GM23338 (cell line): ENCODE results near the gene QRICH1. TPM values are rescaled to one million over a fixed set of nuclear protein-coding genes. Genes with fewer than 3 reads are reported as not detected.

Experiments
- ATAC-seq: fragments of 200-7000 bp; cut with Tn5 transposase; 3 replicates; pipeline ENCODE4 v1.9.1; 2020
- DNase-seq: peaks from one replicate; pipeline ENCODE4 v3.0.0-alpha.2; 2015; ENCODE audit warnings: low spot score
- H2AFZ ChIP-seq: fragments of 200-600 bp; sonication (generic); 2 replicates; pipeline ENCODE4 v1.8.0; 2016; ENCODE audit warnings: antibody characterized with exemption, mild to moderate bottlenecking, moderate library complexity
- H3F3A ChIP-seq: fragments of 200-600 bp; sonication (generic); replicated peaks from 2 replicates; pipeline ENCODE4 v1.8.0; 2017; ENCODE audit warnings: antibody characterized with exemption, mixed run types, low read depth
- H3K27ac ChIP-seq: fragments of 200-600 bp; sonication (generic); 2 replicates; pipeline ENCODE4 v1.6.1; 2016; ENCODE audit warnings: low read depth
- H3K27me3 ChIP-seq: fragments of 200-600 bp; sonication (generic); 2 replicates; pipeline ENCODE4 v1.8.0; 2016; ENCODE audit warnings: mild to moderate bottlenecking, mixed run types, moderate library complexity; ENCODE audit not compliant: insufficient read depth
- H3K36me3 ChIP-seq: fragments of 200-600 bp; sonication (generic); 2 replicates; pipeline ENCODE4 v1.8.0; 2016; ENCODE audit warnings: mild to moderate bottlenecking; ENCODE audit not compliant: insufficient read depth
- H3K4me1 ChIP-seq: fragments of 200-600 bp; sonication (generic); 2 replicates; pipeline ENCODE4 v1.8.0; 2016; ENCODE audit warnings: mild to moderate bottlenecking, moderate library complexity; ENCODE audit not compliant: insufficient read depth
- H3K4me2 ChIP-seq: fragments of 200-600 bp; sonication (generic); 2 replicates; pipeline ENCODE4 v1.7.1; 2017; ENCODE audit warnings: mixed run types
- H3K4me3 ChIP-seq: fragments of 200-600 bp; sonication (generic); 2 replicates; pipeline ENCODE4 v1.6.1; 2016; ENCODE audit warnings: mixed run types
- H3K79me2 ChIP-seq: fragments of 200-600 bp; sonication (generic); replicated peaks from 2 replicates; pipeline ENCODE4 v1.8.0; 2017; ENCODE audit warnings: mild to moderate bottlenecking; ENCODE audit not compliant: insufficient read depth
- H3K9me2 ChIP-seq: fragments of 200-600 bp; sonication (generic); 2 replicates; pipeline ENCODE4 v1.8.0; 2017; ENCODE audit not compliant: insufficient read depth
- H4K20me1 ChIP-seq: fragments of 200-600 bp; sonication (generic); replicated peaks from 2 replicates; pipeline ENCODE4 v1.8.0; 2017; ENCODE audit warnings: mild to moderate bottlenecking; ENCODE audit not compliant: insufficient read depth
- H3K27ac Mint-ChIP-seq: 2 replicates; pipeline ENCODE4 v1.8.0; 2020; ENCODE audit warnings: inconsistent platforms, mild to moderate bottlenecking, moderate library complexity, mixed read lengths
- H3K27me3 Mint-ChIP-seq: 3 replicates; pipeline ENCODE4 v1.8.0; 2022; ENCODE audit warnings: low read depth, mild to moderate bottlenecking, moderate library complexity, mixed read lengths, inconsistent platforms; ENCODE audit not compliant: insufficient read depth, poor library complexity
- H3K36me3 Mint-ChIP-seq: 3 replicates; pipeline ENCODE4 v1.8.0; 2021; ENCODE audit warnings: low read depth, mild to moderate bottlenecking, inconsistent platforms, moderate library complexity, mixed read lengths
- H3K4me1 Mint-ChIP-seq: 3 replicates; pipeline ENCODE4 v1.8.0; 2020; ENCODE audit warnings: mild to moderate bottlenecking, inconsistent platforms, mixed read lengths
- H3K4me3 Mint-ChIP-seq: 3 replicates; pipeline ENCODE4 v1.8.0; 2021; ENCODE audit warnings: moderate library complexity, mild to moderate bottlenecking, inconsistent platforms, mixed read lengths
- H3K9me3 Mint-ChIP-seq: 3 replicates; pipeline ENCODE4 v1.8.0; 2020; ENCODE audit warnings: moderate library complexity, mild to moderate bottlenecking, inconsistent platforms, mixed read lengths
- CREB1 ChIP-seq: fragments of 250-450 bp; sonication (Bioruptor Pico); IDR thresholded peaks from 2 replicates; pipeline ENCODE4 v1.5.0; 2020; ENCODE audit warnings: low read depth, mild to moderate bottlenecking, moderate library complexity
- EZH2 ChIP-seq: fragments of 200-600 bp; sonication (generic); IDR thresholded peaks from one replicate; pipeline ENCODE4 v1.8.0; 2017; ENCODE audit warnings: antibody characterized with exemption, mild to moderate bottlenecking, low read depth; ENCODE audit not compliant: unreplicated experiment
- EZH2phosphoT487 ChIP-seq: fragments of 200-600 bp; sonication (generic); IDR thresholded peaks from one replicate; pipeline ENCODE4 v1.8.1; 2018; ENCODE audit warnings: antibody characterized with exemption; ENCODE audit not compliant: unreplicated experiment
- JUNB ChIP-seq: IDR thresholded peaks from one replicate; pipeline ENCODE4 v1.6.1; 2016; ENCODE audit warnings: antibody characterized with exemption; ENCODE audit not compliant: unreplicated experiment
- ZNF331 ChIP-seq: fragments of 250-450 bp; sonication (Bioruptor Pico); IDR thresholded peaks from 2 replicates; pipeline ENCODE4 v1.5.0; 2020; ENCODE audit warnings: low read depth, mild to moderate bottlenecking, moderate library complexity
- polyA plus RNA-seq: library from polyadenylated mRNA; unstranded; fragments of >200 nt; fragmentation: Nextera tagmentation; extraction: Ambion mirVana; gene quantifications from 2 replicates; pipeline ENCODE4 v1.2.1, GENCODE V29; 2016
- total RNA-seq: library from RNA; depleted of rRNA; stranded (reverse); fragments of >200 nt; shearing (Covaris generic); gene quantifications from 2 replicates; pipeline ENCODE4 v1.2.3, GENCODE V29; 2014
- TF ChIP-seq, protein P1 (sequence below): IDR thresholded peaks from 2 replicates; pipeline ENCODE4 v1.6.1; 2016; ENCODE audit warnings: antibody characterized with exemption
- TF ChIP-seq, protein P2 (sequence below), 2 experiments: fragments of 200-600 bp in 1 of 2; sonication (generic) in 1 of 2; conservative IDR thresholded peaks; 2 replicates each; pipeline versions ENCODE4 v1.5.1 to v1.6.1; 2016 to 2017; ENCODE audit warnings: antibody characterized with exemption in 2 of 2, low read depth in 2 of 2, mild to moderate bottlenecking in 2 of 2, moderate library complexity in 1 of 2

QRICH1 gene
- total and polyA plus RNA-seq, 2 experiments from 2014 or later: 66.9 to 149 TPM

DNA sequence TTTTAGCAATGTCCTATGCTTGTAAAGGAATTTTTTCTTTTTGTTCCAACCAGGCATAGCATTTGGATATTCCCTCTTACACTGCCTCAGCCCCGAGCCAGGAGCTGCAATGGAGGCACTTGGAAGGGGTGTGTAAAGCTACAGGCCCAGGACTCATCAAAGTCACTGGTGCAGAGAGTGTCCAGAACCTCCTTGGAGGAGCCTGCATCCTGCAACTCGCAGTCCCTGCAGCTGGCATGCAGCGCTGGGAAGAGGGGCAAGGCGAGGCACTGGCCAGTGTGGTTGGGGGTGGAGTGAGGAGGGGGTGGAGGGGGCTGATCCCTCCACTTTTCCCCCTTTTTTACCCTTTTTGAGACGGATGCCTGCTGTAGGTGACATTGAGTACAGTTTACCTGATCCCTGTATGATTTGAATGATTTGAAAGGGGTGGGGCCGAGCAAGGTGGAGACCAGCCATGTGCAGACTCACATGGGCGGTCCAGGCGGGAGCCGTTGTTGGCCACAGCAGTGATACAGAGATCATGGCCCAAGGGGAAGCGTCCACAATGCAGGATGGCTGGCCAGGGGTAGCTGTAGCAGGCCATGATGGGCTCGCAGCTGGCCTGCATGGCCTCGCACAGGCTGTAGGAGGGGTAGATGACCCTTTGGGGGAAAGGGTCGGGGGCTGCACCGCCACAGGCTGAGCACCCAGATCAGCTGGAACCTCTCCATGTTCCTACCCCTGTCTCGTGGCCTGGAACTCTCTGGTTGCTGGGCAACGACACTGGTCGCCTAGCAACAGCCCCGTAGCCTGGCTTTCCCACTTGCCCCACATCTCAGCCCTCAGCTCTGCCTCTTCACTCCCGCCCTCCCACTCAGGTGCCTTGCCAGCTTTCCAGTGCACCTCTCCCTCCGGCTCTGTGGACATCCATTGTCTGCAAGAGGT, 95.9 kb downstream of the QRICH1 start (continued):
- TF ChIP-seq, protein P1, sequence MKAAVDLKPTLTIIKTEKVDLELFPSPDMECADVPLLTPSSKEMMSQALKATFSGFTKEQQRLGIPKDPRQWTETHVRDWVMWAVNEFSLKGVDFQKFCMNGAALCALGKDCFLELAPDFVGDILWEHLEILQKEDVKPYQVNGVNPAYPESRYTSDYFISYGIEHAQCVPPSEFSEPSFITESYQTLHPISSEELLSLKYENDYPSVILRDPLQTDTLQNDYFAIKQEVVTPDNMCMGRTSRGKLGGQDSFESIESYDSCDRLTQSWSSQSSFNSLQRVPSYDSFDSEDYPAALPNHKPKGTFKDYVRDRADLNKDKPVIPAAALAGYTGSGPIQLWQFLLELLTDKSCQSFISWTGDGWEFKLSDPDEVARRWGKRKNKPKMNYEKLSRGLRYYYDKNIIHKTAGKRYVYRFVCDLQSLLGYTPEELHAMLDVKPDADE: no peak
- TF ChIP-seq CREB1 (CRISPR knock-in tag): no peak
- TF ChIP-seq JUNB: no peak
- TF ChIP-seq ZNF331 (CRISPR knock-in tag): no peak
- no peak for TF ChIP-seq EZH2

DNA sequence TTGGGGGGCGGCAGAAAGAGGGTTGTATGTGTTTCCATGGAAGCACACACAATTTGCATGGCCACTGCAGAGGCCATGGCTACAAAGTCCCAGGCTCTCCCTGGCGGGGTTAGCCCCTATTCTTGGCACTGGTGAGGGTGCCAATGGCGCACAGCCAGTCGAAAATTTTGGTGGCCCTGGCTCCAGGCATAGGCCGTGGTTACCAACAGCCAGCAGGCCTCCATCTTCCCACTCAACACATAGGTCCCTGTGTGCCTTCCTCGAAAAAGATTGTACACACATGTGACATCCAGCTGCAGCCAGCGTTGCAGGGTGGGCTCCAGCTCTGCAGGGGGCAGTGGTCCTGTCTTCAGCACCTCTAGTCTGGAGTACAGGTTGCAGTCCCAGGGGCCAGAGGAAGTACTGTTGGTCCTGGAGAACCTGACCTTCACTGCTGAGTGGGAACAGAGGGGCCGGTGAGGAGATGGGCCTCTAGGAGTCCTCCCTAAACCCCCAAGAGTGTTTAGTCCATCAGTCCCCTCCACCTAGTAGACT, 96.7 kb downstream of the QRICH1 start:
- Histone ChIP-seq H3K79me2 (0 out of 2 replicates have a peak, but pooled peaks cover 1% of the 10 kb centered on the region), H3K27ac (no peak overlapping the region), H3K4me2 (no peak overlapping the region), H3K9me2 (no peaks in the 10 kb centered on the region; the same call in 1 of the 2 replicates), H3K36me3 (no peaks in the 10 kb centered on the region), H2AFZ (no peak overlapping the region), H4K20me1 (no peaks in the 10 kb centered on the region; the same call in 1 of the 2 replicates), H3K4me1 (peaks cover 10% of the 10 kb centered on the region), H3K27me3 (no peaks in the 10 kb centered on the region), H3K4me3 (no peak overlapping the region), H3F3A (no peaks in the 10 kb centered on the region)
- ATAC-seq (no peak), DNase-seq (no peak)
- Mint-ChIP-seq H3K4me1 (peaks cover 23% of the 10 kb centered on the region), H3K27me3 (peaks cover 11% of the 10 kb centered on the region), H3K4me3 (no peak overlapping the region; the same call in 2 of the 3 replicates), H3K27ac (no peak overlapping the region), H3K36me3 (peaks cover 12% of the 10 kb centered on the region), H3K9me3 (no peaks in the 10 kb centered on the region)
- TF ChIP-seq, protein P2, sequence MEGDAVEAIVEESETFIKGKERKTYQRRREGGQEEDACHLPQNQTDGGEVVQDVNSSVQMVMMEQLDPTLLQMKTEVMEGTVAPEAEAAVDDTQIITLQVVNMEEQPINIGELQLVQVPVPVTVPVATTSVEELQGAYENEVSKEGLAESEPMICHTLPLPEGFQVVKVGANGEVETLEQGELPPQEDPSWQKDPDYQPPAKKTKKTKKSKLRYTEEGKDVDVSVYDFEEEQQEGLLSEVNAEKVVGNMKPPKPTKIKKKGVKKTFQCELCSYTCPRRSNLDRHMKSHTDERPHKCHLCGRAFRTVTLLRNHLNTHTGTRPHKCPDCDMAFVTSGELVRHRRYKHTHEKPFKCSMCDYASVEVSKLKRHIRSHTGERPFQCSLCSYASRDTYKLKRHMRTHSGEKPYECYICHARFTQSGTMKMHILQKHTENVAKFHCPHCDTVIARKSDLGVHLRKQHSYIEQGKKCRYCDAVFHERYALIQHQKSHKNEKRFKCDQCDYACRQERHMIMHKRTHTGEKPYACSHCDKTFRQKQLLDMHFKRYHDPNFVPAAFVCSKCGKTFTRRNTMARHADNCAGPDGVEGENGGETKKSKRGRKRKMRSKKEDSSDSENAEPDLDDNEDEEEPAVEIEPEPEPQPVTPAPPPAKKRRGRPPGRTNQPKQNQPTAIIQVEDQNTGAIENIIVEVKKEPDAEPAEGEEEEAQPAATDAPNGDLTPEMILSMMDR (conservative IDR thresholded peaks at IDR 0.05; ENCODE audit: low read depth in 2 of 2): 0 out of 4 replicates have a peak, but pooled peaks have one; percentile 18 to 19
- TF ChIP-seq, protein P1: no peak

DNA sequence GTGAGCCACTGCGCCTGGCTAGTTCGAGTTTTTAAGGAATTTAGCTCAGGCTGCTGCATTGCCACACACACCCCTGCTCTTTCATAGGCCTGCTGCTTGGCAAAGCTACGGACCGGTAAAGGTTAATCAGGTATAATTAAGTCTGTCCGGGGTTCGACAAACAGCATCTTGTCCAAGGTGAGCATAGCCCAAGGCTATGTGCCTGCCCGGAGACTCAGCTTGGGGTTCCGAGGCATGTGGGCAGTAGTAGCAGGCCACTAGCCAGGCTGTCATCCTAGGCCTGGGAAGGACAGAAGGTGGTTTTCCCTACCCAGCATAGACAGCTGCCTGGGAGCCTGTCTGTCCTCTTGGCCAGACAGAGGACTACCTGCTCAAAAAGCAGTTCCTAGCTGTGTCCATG, 97.2 kb downstream of the QRICH1 start:
- H3K4me3 ChIP-seq: no peak overlapping the region
- peaks cover 13% of the 10 kb centered on the region for H3K27me3 Mint-ChIP-seq
- no peaks in the 10 kb centered on the region for H3K9me2 ChIP-seq
- H2AFZ ChIP-seq: no peak overlapping the region
- peaks cover 7% of the 10 kb centered on the region; the same call in 1 of the 2 replicates for H3K79me2 ChIP-seq
- H4K20me1 ChIP-seq: no peaks in the 10 kb centered on the region; the same call in 1 of the 2 replicates
- DNase-seq: no peak
- ATAC-seq: no peak
- H3K9me3 Mint-ChIP-seq: no peaks in the 10 kb centered on the region
- H3K27ac ChIP-seq: no peak overlapping the region
- no peak overlapping the region for H3K4me2 ChIP-seq
- no peak overlapping the region for H3K4me3 Mint-ChIP-seq
- H3F3A ChIP-seq: no peaks in the 10 kb centered on the region
- no peaks in the 10 kb centered on the region for H3K36me3 ChIP-seq
- H3K27me3 ChIP-seq: no peaks in the 10 kb centered on the region
- no peak overlapping the region for H3K27ac Mint-ChIP-seq
- H3K36me3 Mint-ChIP-seq: peaks cover 17% of the 10 kb centered on the region
- H3K4me1 ChIP-seq: peaks cover 12% of the 10 kb centered on the region
- H3K4me1 Mint-ChIP-seq: peaks cover 27% of the 10 kb centered on the region
- TF ChIP-seq EZH2phosphoT487: no peak
